Measurements from ENCODE around the gene DISC1. TPM values are rescaled to one million over a fixed set of nuclear protein-coding genes. Genes with fewer than 3 reads are reported as not detected.

DISC1 gene
- total RNA-seq, 1 experiment from 2014 or later = 1.8 TPM

GRCh38 chr1:232066521-232066920 lies 439.9 kb downstream of the DISC1 start:
- Histone ChIP-seq H4K20me1 (ENCODE audit: insufficient read depth) (no peaks in the 10 kb centered on the region), H3K9me2 (ENCODE audit: insufficient read depth) (no peaks in the 10 kb centered on the region), H2AFZ (ENCODE audit: low read depth, low read length, poor library complexity, severe bottlenecking) (no peak overlapping the region), H3K4me3 (replicated peaks in 1 of 2; ENCODE audit: low read depth in 1 of 2, low read length in 2 of 2) (no peak overlapping the region), H3K36me3 (ENCODE audit: control insufficient read depth in 1 of 2, insufficient read depth in 2 of 2, low read length in 2 of 2) (no peaks in the 10 kb centered on the region), H3K9ac (ENCODE audit: low read length) (no peak overlapping the region), H3K79me2 (ENCODE audit: insufficient read depth, low read length) (no peaks in the 10 kb centered on the region), H3K4me2 (ENCODE audit: low read length) (no peak overlapping the region), H3K27ac (ENCODE audit: low read depth, low read length) (no peak overlapping the region), H3K4me1 (ENCODE audit: control insufficient read depth in 1 of 2, insufficient read depth in 2 of 2, low read length in 2 of 2) (no peaks in the 10 kb centered on the region), H3K9me3 (ENCODE audit: control insufficient read depth in 1 of 2, insufficient read depth in 1 of 2, low read depth in 1 of 2, low read length in 2 of 2) (no peaks in the 10 kb centered on the region), H3K27me3 (ENCODE audit: insufficient read depth, low read length) (peaks cover 6% of the 10 kb centered on the region; the same call in 1 of the 2 replicates)
- CTCF ChIA-PET = no interaction called here
- intact Hi-C loops (cut with micrococcal nuclease) = no loop called here
- no peak for DNase-seq (ENCODE audit: low read depth, low spot score)
- TF ChIP-seq CBX3 (IDR thresholded peaks at IDR 0.05; ENCODE audit: low read depth) = no peak
- no peak for TF ChIP-seq REST (IDR thresholded peaks at IDR 0.05; ENCODE audit: low read depth)
- no peak for TF ChIP-seq ZFX (IDR thresholded peaks at IDR 0.05)
- TF ChIP-seq ZNF274 (IDR thresholded peaks at IDR 0.05; ENCODE audit: low read depth, low read length) = no peak
- no peak for TF ChIP-seq JUND (IDR thresholded peaks at IDR 0.05)
- TF ChIP-seq ZBTB33 (IDR thresholded peaks at IDR 0.05; ENCODE audit: extremely low read depth, insufficient replicate concordance, low read length) = no peak
- TF ChIP-seq RAD21 (IDR thresholded peaks at IDR 0.05; ENCODE audit: low read depth) = no peak
- TF ChIP-seq CTCF (IDR thresholded peaks at IDR 0.05 in 2 of 3, conservative IDR thresholded peaks at IDR 0.05 in 1 of 3; ENCODE audit: borderline replicate concordance in 1 of 3, insufficient read depth in 1 of 3, low read depth in 2 of 3, low read length in 2 of 3) = no peak
- no peak for TF ChIP-seq SIN3A (IDR thresholded peaks at IDR 0.05; ENCODE audit: low read depth)
- TF ChIP-seq SP1 (IDR thresholded peaks at IDR 0.05; ENCODE audit: low read depth) = no peak
- no peak for TF ChIP-seq TCF7L2 (IDR thresholded peaks at IDR 0.05; ENCODE audit: borderline replicate concordance, extremely low read depth, insufficient read depth, insufficient read length)
- TF ChIP-seq YY1 (IDR thresholded peaks at IDR 0.05; ENCODE audit: extremely low read depth, insufficient replicate concordance, low read depth, low read length) = no peak
- no peak for TF ChIP-seq MAX (IDR thresholded peaks at IDR 0.05)
- no peak for TF ChIP-seq POLR2A (IDR thresholded peaks at IDR 0.05; ENCODE audit: borderline replicate concordance, extremely low read depth, insufficient read depth, insufficient read length)
- no peak for TF ChIP-seq SRF (IDR thresholded peaks at IDR 0.05; ENCODE audit: low read depth)
- TF ChIP-seq CEBPB (IDR thresholded peaks at IDR 0.05; ENCODE audit: low read depth) = no peak
- TF ChIP-seq ELF1 (IDR thresholded peaks at IDR 0.05; ENCODE audit: borderline replicate concordance, low read depth) = no peak
- RAD21 ChIA-PET (ENCODE audit: low non-redundant PET in 1 of 2, low total read pairs in 2 of 2, uncharacterized antibody in 2 of 2, unreplicated experiment in 2 of 2) = no interaction called here
- no TSS peak for BruUV-seq (replicated peaks)
- POLR2A ChIA-PET = no interaction called here
- no peak for ATAC-seq
